ENCODE results near the gene SHBG. TPM values are rescaled to one million over a fixed set of nuclear protein-coding genes. Genes with fewer than 3 reads are reported as not detected.
"Not testable (repeated sequence)": the region's sequence is repeated elsewhere in the genome, so short reads cannot be mapped to it uniquely, and the experiment has no call there.

Gene SHBG
- total RNA-seq, 1 donor from 2014 or later, result 0.79 TPM

- no peak for TF ChIP-seq CTCF (IDR thresholded peaks at IDR 0.05; ENCODE audit: insufficient read depth, low read length, poor library complexity, severe bottlenecking)
- H3K4me3 ChIP-seq (ENCODE audit: low read depth, low read length), result peak overlapping the region; percentile 32
- DNase-seq (ENCODE audit: low read depth), result no peak
- H3K36me3 ChIP-seq (ENCODE audit: control insufficient read depth, insufficient read depth, low read length), result no peaks in the 10 kb centered on the region
- H3K27me3 ChIP-seq (ENCODE audit: control insufficient read depth, insufficient read depth, low read length), result no peaks in the 10 kb centered on the region
These were observed 14.6 kb upstream of the SHBG start for GRCh38 chr17:7615265-7615747.

- DNase-seq (ENCODE audit: low read depth), result no peak
- no peaks in the 10 kb centered on the region for H3K36me3 ChIP-seq (ENCODE audit: control insufficient read depth, insufficient read depth, low read length)
- no peak overlapping the region for H3K4me3 ChIP-seq (ENCODE audit: low read depth, low read length)
- TF ChIP-seq CTCF (IDR thresholded peaks at IDR 0.05; ENCODE audit: insufficient read depth, low read length, poor library complexity, severe bottlenecking), result no peak
- no peaks in the 10 kb centered on the region for H3K27me3 ChIP-seq (ENCODE audit: control insufficient read depth, insufficient read depth, low read length)
These were observed 11.3 kb upstream of the SHBG start for GRCh38 chr17:7618608-7619007.

- no peaks in the 10 kb centered on the region for H3K36me3 ChIP-seq (ENCODE audit: control insufficient read depth, insufficient read depth, low read length)
- no peak overlapping the region for H3K4me3 ChIP-seq (ENCODE audit: low read depth, low read length)
- no peak for DNase-seq (ENCODE audit: low read depth)
- H3K27me3 ChIP-seq (ENCODE audit: control insufficient read depth, insufficient read depth, low read length), result no peaks in the 10 kb centered on the region
- no peak for TF ChIP-seq CTCF (IDR thresholded peaks at IDR 0.05; ENCODE audit: insufficient read depth, low read length, poor library complexity, severe bottlenecking)
These were observed 9.1 kb upstream of the SHBG start for GRCh38 chr17:7620835-7621234.

GRCh38 chr17:7623661-7624060 is 6.3 kb upstream of the SHBG start:
- no peaks in the 10 kb centered on the region for H3K27me3 ChIP-seq (ENCODE audit: control insufficient read depth, insufficient read depth, low read length)
- H3K4me3 ChIP-seq (ENCODE audit: low read depth, low read length), result no peak overlapping the region
- DNase-seq (ENCODE audit: low read depth), result no peak
- H3K36me3 ChIP-seq (ENCODE audit: control insufficient read depth, insufficient read depth, low read length), result no peaks in the 10 kb centered on the region
- TF ChIP-seq CTCF (IDR thresholded peaks at IDR 0.05; ENCODE audit: insufficient read depth, low read length, poor library complexity, severe bottlenecking), result no peak

- not testable (repeated sequence) for H3K27me3 ChIP-seq (ENCODE audit: control insufficient read depth, insufficient read depth, low read length); DNase-seq (ENCODE audit: low read depth); H3K36me3 ChIP-seq (ENCODE audit: control insufficient read depth, insufficient read depth, low read length); H3K4me3 ChIP-seq (ENCODE audit: low read depth, low read length)
These were observed 4.2 kb upstream of the SHBG start for GRCh38 chr17:7625749-7626148.

- TF ChIP-seq CTCF (IDR thresholded peaks at IDR 0.05; ENCODE audit: insufficient read depth, low read length, poor library complexity, severe bottlenecking), result no peak
- no peaks in the 10 kb centered on the region for H3K36me3 ChIP-seq (ENCODE audit: control insufficient read depth, insufficient read depth, low read length)
- no peak for DNase-seq (ENCODE audit: low read depth)
- no peaks in the 10 kb centered on the region for H3K27me3 ChIP-seq (ENCODE audit: control insufficient read depth, insufficient read depth, low read length)
- H3K4me3 ChIP-seq (ENCODE audit: low read depth, low read length), result no peak overlapping the region
These were observed 3.6 kb upstream of the SHBG start for GRCh38 chr17:7626307-7626706.
